GM19328 (cell line): ENCODE data around the gene CCDC85C.
A peak's percentile ranks its signal among the peaks of the same experiment; 100 is the strongest.

Experiments
- ATAC-seq: cut with Tn5 transposase; IDR thresholded peaks from one replicate; pipeline ENCODE4 v1.9.1; 2021; ENCODE audit warnings: mild to moderate bottlenecking, moderate library complexity; ENCODE audit not compliant: unreplicated experiment

The CCDC85C gene

DNA sequence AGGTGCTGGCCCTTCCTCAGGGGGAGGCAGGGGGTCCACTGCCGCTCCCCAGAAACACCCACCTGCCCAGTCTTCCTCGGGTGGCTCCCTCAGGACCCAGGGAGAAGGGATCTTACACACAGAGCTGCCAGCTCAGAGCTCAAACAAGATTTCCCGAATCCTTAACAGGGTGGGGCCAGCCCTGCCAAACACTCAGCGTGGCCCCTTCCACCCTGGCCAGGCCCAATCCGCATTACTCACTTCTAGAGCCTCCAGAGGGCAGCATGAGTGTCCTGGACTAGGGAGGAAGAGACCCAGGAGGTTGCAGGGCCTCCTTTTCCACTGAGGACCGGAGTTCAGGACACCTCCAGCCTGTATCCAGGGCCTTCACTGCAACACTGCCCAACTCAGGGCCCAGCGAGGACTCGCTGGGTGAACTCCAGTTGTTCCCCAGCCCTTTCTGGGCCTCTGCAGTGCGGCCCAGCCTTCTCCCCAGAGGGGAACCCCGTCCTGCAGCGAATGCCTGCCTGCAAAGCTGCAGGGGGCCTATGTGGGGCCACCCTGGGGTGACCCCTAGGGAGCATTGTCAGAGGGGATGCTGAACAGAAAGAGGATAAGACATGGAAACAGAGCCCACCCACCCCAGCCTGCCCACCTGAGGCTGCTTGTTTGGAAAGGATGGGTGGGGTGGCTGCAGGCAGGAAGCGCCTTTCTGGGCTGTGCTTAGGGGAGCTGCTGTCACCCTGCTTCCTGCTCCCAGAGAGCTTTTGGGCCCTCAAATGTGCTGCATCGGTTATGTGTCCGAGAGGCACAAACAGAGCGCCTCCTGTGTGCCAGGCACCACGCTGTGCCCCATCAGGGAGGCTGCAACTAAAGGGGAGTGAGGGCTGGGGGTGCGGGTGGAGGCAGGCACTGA, 79.0 kb downstream of the CCDC85C start:
- ATAC-seq = no peak

DNA sequence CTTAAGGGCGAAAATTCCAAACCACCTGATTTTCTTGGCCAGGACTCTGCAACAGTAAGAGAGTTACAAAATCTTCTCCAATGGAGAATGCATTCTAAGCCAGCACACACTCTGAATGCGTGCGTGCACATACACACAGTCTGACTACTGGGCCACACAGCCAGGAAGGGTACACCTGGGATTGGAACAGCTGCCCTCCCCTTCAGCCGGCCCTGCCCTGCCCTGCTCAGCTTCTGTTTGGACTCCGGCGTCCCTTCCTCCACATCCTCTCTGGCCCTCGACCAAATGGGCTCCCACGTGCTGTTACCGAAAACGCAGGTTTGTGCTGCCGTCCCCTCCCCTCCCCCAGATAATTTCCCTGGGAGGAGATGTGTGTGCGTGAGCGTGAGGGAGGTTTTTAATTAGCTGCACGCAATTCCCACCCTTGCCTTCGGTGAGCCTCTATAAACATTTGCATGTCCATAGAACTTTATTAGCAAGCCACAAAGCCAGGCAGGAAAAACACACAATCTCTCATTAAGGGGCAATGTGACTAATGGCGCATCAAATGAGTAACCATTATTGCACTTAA, 79.8 kb downstream of the CCDC85C start:
- no peak for ATAC-seq

- ATAC-seq = no peak
These were observed 80.3 kb downstream of the CCDC85C start for GRCh38 chr14:99523704-99524055.

GRCh38 chr14:99522934-99523703, 80.9 kb downstream of the CCDC85C start:
- no peak for ATAC-seq

GRCh38 chr14:99522457-99522891, 81.5 kb downstream of the CCDC85C start:
- ATAC-seq = no peak

GRCh38 chr14:99522025-99522401, 82.0 kb downstream of the CCDC85C start:
- no peak for ATAC-seq

GRCh38 chr14:99521176-99522024, 82.6 kb downstream of the CCDC85C start:
- no peak for ATAC-seq

GRCh38 chr14:99520571-99521081, 83.4 kb downstream of the CCDC85C start:
- ATAC-seq = no peak

GRCh38 chr14:99519931-99520421, 84.0 kb downstream of the CCDC85C start:
- ATAC-seq = no peak

DNA sequence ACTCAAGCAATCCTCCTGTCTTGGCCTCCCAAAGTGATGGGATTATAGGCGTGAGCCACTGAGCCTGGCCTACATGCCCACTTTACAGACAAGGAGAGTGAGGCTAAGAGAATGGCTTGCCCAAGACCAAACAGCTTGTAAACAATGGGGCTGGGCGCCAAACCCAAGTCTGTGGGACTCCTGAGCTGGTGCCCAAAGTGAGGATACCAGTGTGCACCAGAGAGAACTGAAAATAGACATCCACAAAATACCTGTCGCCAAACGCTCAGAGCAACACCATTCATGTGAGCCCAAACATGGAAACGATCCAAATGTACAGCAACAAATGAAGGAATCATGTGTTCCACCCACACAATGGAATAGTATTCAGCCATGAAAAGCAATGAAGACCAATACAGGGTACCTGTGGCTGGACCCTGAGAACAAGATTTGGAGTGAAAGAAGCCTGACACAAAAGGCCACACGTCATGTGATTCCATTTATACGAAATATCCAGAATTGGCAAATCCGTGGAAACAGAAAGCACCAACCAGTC, 84.6 kb downstream of the CCDC85C start:
- no peak for ATAC-seq

DNA sequence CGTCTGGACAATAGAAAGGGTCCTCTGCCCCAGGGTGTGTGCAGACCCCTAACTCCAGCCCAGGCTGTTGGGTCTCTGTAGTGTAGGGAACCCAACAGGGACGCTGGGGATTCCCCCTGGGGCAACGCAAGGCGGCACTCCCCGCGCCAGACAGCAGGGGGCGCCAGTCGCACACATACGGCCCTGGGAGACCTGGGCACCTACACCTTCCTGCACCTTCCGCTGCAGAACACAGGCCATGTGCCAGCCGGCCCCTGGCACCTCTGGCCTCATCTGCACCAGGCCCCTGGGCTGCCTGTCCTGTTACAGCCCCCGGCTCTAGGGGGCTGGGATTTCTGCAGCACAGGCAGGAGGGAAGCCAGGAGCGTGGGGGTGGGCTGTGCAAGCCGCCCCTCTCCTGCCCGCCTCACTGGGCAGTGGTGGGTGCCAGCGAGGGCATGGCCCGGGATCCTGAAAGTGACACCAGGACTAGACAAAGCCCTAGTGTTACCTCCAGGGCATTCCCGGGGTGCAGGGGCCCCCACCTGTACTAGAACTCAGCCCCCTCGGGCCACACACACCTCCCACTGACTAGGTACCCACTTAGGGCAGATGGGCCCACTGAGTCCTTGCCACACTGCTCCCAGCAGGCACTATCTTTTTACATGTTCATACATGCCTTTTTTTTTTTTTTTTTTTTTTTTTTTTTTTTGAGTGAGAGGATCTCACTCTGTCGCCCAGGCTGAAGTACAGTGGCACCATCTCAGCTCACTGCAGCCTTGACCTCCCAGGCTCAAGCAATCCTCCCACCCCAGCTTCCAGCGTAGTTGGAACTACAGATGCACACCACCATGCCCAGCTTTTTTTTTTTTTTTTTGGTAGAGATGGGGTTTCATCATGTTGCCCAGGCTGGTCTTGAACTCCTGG, 85.3 kb downstream of the CCDC85C start:
- ATAC-seq = peak; percentile 75

- no peak for ATAC-seq
These were observed 86.2 kb downstream of the CCDC85C start for GRCh38 chr14:99517643-99518381.

- ATAC-seq = no peak
These were observed 87.0 kb downstream of the CCDC85C start for GRCh38 chr14:99516871-99517642.

DNA sequence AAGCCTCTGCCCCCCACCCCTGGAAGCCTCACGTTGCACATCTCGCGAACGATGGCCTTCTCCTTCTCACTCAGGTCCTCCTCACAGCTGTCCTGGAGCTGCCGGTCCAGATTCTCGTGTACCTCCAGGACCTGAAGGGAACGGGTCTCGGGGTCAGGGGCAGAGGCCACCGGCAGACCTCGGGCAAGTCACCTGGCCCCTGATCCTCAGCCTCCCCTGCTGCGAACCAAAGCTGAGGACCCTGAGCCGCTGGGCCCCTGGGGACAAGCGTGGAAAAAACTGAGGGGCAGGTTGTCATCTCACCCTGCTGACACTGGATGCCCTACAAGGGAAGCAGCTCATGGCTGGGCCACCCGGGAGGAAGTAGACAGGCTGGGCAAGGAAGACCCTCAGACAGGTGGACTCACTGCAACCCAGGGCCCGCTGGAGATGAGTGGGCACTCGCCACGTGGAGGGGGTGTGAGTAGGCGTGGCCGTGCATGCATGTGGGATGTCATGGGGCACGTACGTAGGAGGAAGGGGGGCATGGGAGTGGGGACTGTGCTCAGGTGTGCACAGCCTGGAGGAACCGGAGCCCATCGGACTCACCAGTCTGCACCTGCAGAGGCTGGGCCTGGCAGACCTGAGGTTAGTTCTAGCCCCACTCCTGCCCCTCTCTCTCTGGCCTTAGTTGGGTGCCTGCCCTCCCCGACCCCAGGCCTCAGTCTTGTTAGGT, 87.7 kb downstream of the CCDC85C start:
- no peak for ATAC-seq

GRCh38 chr14:99515301-99516155, 88.5 kb downstream of the CCDC85C start:
- no peak for ATAC-seq
